ENCODE measurements around the gene PLXNA2. TPM values are rescaled to one million over a fixed set of nuclear protein-coding genes. Genes with fewer than 3 reads are reported as not detected.

The PLXNA2 gene
- total and polyA plus RNA-seq, 2 of the 13 experiments (the other 11 are each of a cell fraction or from before 2014, with no cell fraction given) = 1.1 to 2.1 TPM

GRCh38 chr1:208003241-208003640 lies 240.9 kb downstream of the PLXNA2 start:
- in situ Hi-C loops (cut with HindIII; ENCODE audit: extremely low pct_ligation_motif_present, low pct_unique_long_range_greater_than_20kb) = loop anchor here (25.0 kb wide), 2 partner anchors 634 to 1209 kb away; no protein-coding TSS in a partner anchor

GRCh38 chr1:208002672-208003071 lies 241.5 kb downstream of the PLXNA2 start:
- ATAC-seq = no peak
- Histone ChIP-seq H3K4me3 (replicated peaks in 1 of 3; ENCODE audit: insufficient read depth in 1 of 3, low read depth in 2 of 3, low read length in 3 of 3) (no peak overlapping the region), H4K20me1 (ENCODE audit: insufficient read depth, low read length) (no peaks in the 10 kb centered on the region), H3K36me3 (replicated peaks in 1 of 2; ENCODE audit: control insufficient read depth in 1 of 2, insufficient read depth in 2 of 2, low read length in 2 of 2) (no peaks in the 10 kb centered on the region), H3K4me1 (ENCODE audit: insufficient read depth, low read length) (no peaks in the 10 kb centered on the region), H3K79me2 (ENCODE audit: insufficient read depth, low read length) (no peaks in the 10 kb centered on the region), H3K9ac (ENCODE audit: insufficient read depth, low read depth, low read length) (no peak overlapping the region), H3K27ac (ENCODE audit: extremely low read length, insufficient read depth, low read length) (no peak overlapping the region), H2AFZ (ENCODE audit: low read length) (no peak overlapping the region), H3K27me3 (ENCODE audit: control insufficient read depth in 1 of 2, insufficient read depth in 2 of 2, low read length in 2 of 2) (peaks cover 1 to 6% of the 10 kb centered on the region in 2 experiments; a peak in 3 of 5 replicates), H3K9me3 (ENCODE audit: low read length) (no peaks in the 10 kb centered on the region), H3K4me2 (ENCODE audit: low read depth, low read length) (no peak overlapping the region)
- FAIRE-seq = no peak
- no peak for DNase-seq (ENCODE audit: low spot score)
- no TSS peak for BruUV-seq (replicated peaks)
- in situ Hi-C loops (cut with HindIII; ENCODE audit: extremely low pct_ligation_motif_present, low pct_unique_long_range_greater_than_20kb) (loop anchor here (25.0 kb wide), 2 partner anchors 635 to 1210 kb away; no protein-coding TSS in a partner anchor), intact Hi-C loops (cut with micrococcal nuclease; ENCODE audit: unreplicated experiment) (no loop called here)
- TF ChIP-seq NPAS2 (CRISPR knock-in tag; IDR thresholded peaks at IDR 0.05; ENCODE audit: borderline replicate concordance) = no peak
- ChIA-PET CTCF (ENCODE audit: low intra/inter-chr PET ratio, low total read pairs) (no interaction called here), POLR2A (no interaction called here)
- 48% methylated on average over 6 of the region's 8 CpGs for WGBS (ENCODE audit: low lambda C conversion rate)

More at GRCh38 chr1:208003241-208003640, 240.9 kb downstream of the PLXNA2 start:
- 20% methylated on average over 3 of the region's 7 CpGs for WGBS (ENCODE audit: low lambda C conversion rate)
- no peak overlapping the region for H3K27ac ChIP-seq (ENCODE audit: extremely low read length, insufficient read depth, low read length)
- H4K20me1 ChIP-seq (ENCODE audit: insufficient read depth, low read length) = no peaks in the 10 kb centered on the region
- no peaks in the 10 kb centered on the region for H3K36me3 ChIP-seq (replicated peaks in 1 of 2; ENCODE audit: control insufficient read depth in 1 of 2, insufficient read depth in 2 of 2, low read length in 2 of 2)
- no peaks in the 10 kb centered on the region for H3K9me3 ChIP-seq (ENCODE audit: low read length)
- ATAC-seq = no peak
- no peak overlapping the region for H3K9ac ChIP-seq (ENCODE audit: insufficient read depth, low read depth, low read length)
- CTCF ChIA-PET (ENCODE audit: low intra/inter-chr PET ratio, low total read pairs) = no interaction called here
- intact Hi-C loops (cut with micrococcal nuclease; ENCODE audit: unreplicated experiment) = no loop called here
- no peak overlapping the region for H3K4me2 ChIP-seq (ENCODE audit: low read depth, low read length)
- DNase-seq (ENCODE audit: low spot score) = no peak
- POLR2A ChIA-PET = no interaction called here
- no peak overlapping the region for H3K4me3 ChIP-seq (replicated peaks in 1 of 3; ENCODE audit: insufficient read depth in 1 of 3, low read depth in 2 of 3, low read length in 3 of 3)
- no peaks in the 10 kb centered on the region for H3K4me1 ChIP-seq (ENCODE audit: insufficient read depth, low read length)
- H2AFZ ChIP-seq (ENCODE audit: low read length) = no peak overlapping the region
- TF ChIP-seq SMARCC2 (IDR thresholded peaks at IDR 0.05) = no peak
- no peak for TF ChIP-seq ZNF782 (CRISPR knock-in tag; IDR thresholded peaks at IDR 0.05; ENCODE audit: borderline replicate concordance)
- no peak for TF ChIP-seq ZNF549 (CRISPR knock-in tag; IDR thresholded peaks at IDR 0.05)
- TF ChIP-seq ZNF256 (CRISPR knock-in tag; conservative IDR thresholded peaks at IDR 0.05) = no peak
- no peak for TF ChIP-seq RBM39 (IDR thresholded peaks at IDR 0.05; ENCODE audit: low read depth, low read length, poor library complexity, severe bottlenecking)
- TF ChIP-seq ZNF3 (CRISPR knock-in tag; IDR thresholded peaks at IDR 0.05) = no peak
- TF ChIP-seq MZF1 (CRISPR knock-in tag; IDR thresholded peaks at IDR 0.05; ENCODE audit: borderline replicate concordance) = no peak
- TF ChIP-seq NRL (CRISPR knock-in tag; IDR thresholded peaks at IDR 0.05; ENCODE audit: borderline replicate concordance) = no peak
- TF ChIP-seq ZNF383 (CRISPR knock-in tag; IDR thresholded peaks at IDR 0.05; ENCODE audit: borderline replicate concordance) = no peak
- TF ChIP-seq ZKSCAN5 (CRISPR knock-in tag; IDR thresholded peaks at IDR 0.05) = no peak
- TF ChIP-seq ZEB1 (IDR thresholded peaks at IDR 0.05; ENCODE audit: insufficient replicate concordance, low read depth) = no peak
- no TSS peak for BruUV-seq (replicated peaks)
- H3K79me2 ChIP-seq (ENCODE audit: insufficient read depth, low read length) = no peaks in the 10 kb centered on the region
- H3K27me3 ChIP-seq (ENCODE audit: control insufficient read depth in 1 of 2, insufficient read depth in 2 of 2, low read length in 2 of 2) = peaks cover 1 to 6% of the 10 kb centered on the region in 2 experiments; a peak in 3 of 5 replicates
- FAIRE-seq = no peak

Data from HepG2 (cell line).